ENCODE measurements around the gene FBXO31. TPM values are rescaled to one million over a fixed set of nuclear protein-coding genes. Genes with fewer than 3 reads are reported as not detected.

The FBXO31 gene
- total RNA-seq, 1 experiment from 2014 or later: 11.9 TPM

DNA sequence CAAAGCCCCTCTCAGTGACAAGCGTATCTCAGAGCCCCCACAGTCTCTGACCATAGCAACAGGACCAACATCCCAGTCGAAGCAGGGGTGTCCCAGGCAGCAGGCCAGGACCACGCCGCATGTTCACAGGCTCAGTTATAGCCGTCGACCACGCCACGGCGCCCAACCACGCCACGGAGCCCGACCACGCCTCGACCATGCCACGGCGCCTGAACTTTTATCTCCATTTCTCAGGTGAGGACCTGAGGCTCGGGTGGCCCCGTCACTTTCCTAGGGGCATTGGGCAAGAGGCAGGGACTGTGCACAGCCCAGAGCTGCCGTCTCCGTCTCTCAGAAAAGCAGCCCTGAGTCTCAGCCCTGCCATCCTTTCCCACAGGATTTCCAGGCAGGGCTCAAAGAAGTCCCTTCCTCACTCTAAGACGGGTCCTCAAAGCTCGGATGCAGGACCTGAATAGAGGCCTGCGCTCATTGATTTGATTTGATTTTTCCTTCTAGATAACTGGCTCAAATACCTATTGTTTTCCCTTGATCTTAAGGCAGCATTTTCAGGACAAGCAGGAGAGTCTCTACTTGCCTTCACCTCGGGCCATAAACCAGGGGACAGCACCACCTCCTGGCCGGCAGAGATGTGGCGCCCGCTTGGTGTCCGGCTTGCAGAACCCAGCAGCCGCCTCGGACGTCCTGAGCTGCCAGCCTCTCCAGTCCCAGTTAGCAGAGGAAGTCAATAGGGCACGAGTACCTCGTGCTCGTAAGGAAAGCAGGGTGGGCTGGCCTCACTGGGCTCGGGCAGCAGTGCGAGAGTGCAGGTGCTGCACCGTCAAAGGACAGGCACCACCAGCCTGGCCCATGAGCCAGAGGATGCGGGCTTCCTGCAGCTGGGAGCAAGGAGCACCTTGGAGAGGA is 105.1 kb downstream of the FBXO31 start:
- Histone ChIP-seq H3K36me3 (no peaks in the 10 kb centered on the region), H3K27me3 (no peaks in the 10 kb centered on the region), H3K9me3 (replicated peaks) (no peaks in the 10 kb centered on the region), H3K4me1 (no peaks in the 10 kb centered on the region), H3K27ac (no peak overlapping the region), H3K4me3 (no peak overlapping the region)
- DNase-seq: peak; percentile 62 to 71

Other genes with a start within 250 kb of the FBXO31 start
- 1.5 TPM in 2 replicates for gene C16orf95, start 66.4 kb downstream of the FBXO31 start, total RNA-seq (2014; rRNA removed; shearing (Covaris generic))
- 12.1 and 12.9 TPM in 2 replicates for gene MAP1LC3B, start 8.6 kb upstream of the FBXO31 start, total RNA-seq (2014; rRNA removed; shearing (Covaris generic))
- gene ZCCHC14, start 109.2 kb upstream of the FBXO31 start, total RNA-seq (2014; rRNA removed; shearing (Covaris generic)): 5.9 and 7.5 TPM in 2 replicates
- not detected in 2 replicates for gene JPH3, start 218.7 kb upstream of the FBXO31 start, total RNA-seq (2014; rRNA removed; shearing (Covaris generic))